Pons (tissue), 1 donor: ENCODE measurements around the gene COL6A1.

Experiments
- DNase-seq: peaks from one replicate; pipeline ENCODE4 v3.0.0-alpha.2; 2016; ENCODE audit warnings: low spot score

Gene COL6A1

DNA sequence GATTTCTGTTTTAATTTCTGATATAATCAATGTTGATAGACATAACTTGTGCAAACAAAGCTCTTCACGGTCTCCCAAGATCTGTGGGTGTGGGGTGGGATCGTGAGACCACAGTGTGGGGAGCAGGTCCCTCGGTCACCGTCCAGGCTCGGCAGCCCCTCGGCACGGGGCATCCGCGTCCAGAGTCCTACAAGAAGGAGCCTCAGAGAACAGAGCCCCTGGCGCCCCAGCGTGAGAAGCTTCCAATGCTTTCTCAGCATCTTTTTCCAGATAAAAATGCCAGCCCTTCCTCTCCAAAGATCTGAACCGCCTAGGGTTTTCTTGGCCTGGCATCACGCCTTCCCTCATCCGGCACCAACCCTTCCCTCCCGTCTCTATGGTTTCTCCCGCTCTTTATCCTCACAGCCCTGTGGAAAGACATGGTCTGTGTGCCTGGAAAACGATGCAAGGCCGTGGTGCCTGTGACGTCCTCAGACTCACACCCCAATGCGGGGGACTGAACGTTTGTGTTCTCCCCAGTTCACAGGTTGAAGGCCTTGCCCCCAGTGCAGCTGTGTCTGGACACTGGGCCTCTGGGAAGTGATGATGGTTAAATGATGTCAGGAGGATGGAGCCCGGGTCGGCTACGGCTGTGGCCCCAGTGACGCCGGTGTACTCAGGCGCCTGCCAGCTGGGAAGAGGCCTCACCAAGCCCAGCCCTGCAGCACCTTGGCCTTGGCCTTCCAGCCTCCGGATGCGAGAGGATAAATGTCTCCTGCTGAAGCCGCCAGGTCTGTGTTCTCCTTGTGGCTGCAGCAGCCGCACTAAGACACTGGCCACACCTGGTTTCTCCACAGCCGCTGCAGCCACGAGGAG is 70.5 kb downstream of the COL6A1 start:
- DNase-seq, result no peak

DNA sequence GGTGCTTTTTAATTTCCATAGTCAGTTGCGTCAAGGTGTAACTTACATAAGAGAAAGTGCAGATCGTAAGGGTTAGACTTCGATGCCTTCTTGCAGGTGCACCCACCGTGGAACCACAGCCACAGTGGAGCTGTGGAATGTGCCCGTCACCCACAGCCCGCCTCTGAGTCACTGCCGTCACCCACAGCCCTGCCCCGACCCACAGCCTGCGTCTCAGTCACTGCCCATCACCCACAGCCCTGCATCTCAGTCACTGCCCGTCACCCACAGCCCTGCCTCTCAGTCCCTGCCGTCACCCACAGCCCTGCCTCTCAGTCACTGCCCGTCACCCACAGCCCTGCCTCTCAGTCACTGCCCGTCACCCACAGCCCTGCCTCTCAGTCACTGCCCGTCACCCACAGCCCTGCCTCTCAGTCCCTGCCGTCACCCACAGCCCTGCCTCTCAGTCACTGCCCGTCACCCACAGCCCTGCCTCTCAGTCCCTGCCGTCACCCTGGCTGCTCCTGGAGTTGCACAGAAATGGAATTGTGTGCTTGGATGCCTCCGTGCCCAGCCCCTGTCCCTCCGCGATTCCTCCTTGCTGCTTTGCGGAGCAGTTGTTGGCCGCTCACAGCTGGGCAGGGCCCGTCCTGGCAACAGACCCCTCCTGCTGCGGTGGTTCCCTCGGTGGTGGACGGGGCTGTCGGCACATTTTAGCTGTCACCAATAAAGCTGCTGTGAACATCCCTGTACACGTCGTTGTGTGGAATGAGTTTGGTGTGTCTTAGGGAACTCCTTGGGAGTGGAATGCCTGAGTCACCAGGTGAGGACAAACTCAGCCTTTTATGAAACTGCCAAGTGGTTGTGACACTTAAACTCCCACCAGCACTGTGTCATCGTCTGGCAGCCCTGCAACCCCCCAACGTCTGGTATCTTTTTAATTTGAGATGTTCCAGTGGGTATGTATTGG is 71.4 kb downstream of the COL6A1 start:
- DNase-seq, result no peak

DNA sequence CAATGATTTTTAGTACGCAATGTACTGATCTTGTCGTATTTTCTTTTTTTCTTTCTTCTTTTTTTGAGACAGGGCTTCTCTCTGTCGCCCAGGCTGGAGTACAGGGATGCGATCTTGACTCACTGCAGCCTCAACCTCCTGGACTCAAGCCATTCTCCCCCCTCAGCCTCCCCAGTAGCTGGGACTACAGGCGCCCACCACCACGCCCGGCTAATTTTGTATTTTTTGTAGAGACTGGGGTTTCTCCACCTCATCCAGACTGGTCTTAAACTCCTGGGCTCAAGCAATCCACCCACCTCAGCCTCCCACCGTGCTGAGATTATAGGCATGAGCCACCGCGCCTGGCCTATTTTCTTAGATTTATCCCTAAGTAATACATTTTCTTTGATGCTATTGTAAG is 72.5 kb downstream of the COL6A1 start:
- no peak for DNase-seq

DNA sequence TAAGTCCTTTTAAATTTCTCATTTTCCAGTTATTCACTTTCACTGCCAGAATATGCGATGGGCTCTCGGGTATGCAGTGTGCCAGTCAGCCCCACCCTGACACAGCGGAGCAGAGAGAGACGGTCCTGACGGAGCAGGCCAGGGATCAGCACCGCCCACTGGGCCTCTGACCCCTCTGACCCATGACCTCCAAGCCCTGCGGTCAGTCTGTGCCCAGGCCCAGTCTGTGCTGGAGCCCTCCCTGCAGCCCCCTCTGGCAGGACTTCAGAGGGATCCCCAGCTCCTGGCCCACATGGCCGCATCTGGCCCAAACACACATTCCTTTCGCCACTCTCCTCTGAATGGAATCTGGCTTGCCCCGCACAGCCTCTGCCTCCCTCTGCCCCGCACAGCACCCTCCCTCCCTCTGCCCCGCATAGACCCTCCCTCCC is 72.9 kb downstream of the COL6A1 start:
- DNase-seq, result no peak
